ENCODE results near the gene DDX6. TPM values are rescaled to one million over a fixed set of nuclear protein-coding genes. Genes with fewer than 3 reads are reported as not detected.
"Not testable (repeated sequence)": the region's sequence is repeated elsewhere in the genome, so short reads cannot be mapped to it uniquely, and the experiment has no call there.

The DDX6 gene
- total RNA-seq, 1 donor from 2014 or later, result 332 TPM

DNA sequence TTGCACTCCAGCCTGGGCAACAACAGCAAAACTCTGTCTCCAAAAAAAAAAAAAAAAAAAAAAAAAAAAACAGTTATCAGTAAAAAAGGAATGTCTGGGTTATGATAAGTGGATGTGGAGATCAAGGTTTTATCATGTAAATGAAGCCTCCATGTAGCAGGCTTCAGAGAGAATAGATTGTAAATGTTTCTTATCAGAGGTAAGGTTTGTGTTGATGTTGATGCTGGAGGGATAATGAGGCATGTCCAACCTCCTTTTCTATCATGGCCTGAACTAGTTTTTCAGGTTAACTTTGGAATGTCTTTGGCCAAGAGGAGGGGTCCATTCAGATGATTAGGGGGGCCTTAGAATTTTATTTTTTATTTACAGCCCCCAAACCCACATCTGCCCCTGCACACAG, 76.1 kb downstream of the DDX6 start:
- H3K27me3 Mint-ChIP-seq (ENCODE audit: insufficient read depth, low read depth), result peaks cover 5% of the 10 kb centered on the region
- Histone ChIP-seq H3K36me3 (no peaks in the 10 kb centered on the region), H3K4me1 (peaks cover 19% of the 10 kb centered on the region), H2AFZ (replicated peaks) (no peak overlapping the region), H3F3A (ENCODE audit: low read depth) (peaks cover 21% of the 10 kb centered on the region), H4K20me1 (ENCODE audit: low read depth) (no peaks in the 10 kb centered on the region), H3K4me2 (no peak overlapping the region), H3K27ac (no peak overlapping the region), H3K9me3 (ENCODE audit: low read depth) (no peaks in the 10 kb centered on the region), H3K4me3 (no peak overlapping the region), H3K79me2 (ENCODE audit: low read depth) (no peaks in the 10 kb centered on the region), H3K27me3 (peaks cover 21% of the 10 kb centered on the region), H3K9ac (no peak overlapping the region)
- H3K9me3 Mint-ChIP-seq, result no peaks in the 10 kb centered on the region
- H3K27ac Mint-ChIP-seq, result peak overlapping the region; percentile 9
- no peak overlapping the region for H3K4me3 Mint-ChIP-seq
- H3K36me3 Mint-ChIP-seq, result no peaks in the 10 kb centered on the region
- no peak for TF ChIP-seq EZH2 (IDR thresholded peaks at IDR 0.05)
- TF ChIP-seq, protein P1, sequence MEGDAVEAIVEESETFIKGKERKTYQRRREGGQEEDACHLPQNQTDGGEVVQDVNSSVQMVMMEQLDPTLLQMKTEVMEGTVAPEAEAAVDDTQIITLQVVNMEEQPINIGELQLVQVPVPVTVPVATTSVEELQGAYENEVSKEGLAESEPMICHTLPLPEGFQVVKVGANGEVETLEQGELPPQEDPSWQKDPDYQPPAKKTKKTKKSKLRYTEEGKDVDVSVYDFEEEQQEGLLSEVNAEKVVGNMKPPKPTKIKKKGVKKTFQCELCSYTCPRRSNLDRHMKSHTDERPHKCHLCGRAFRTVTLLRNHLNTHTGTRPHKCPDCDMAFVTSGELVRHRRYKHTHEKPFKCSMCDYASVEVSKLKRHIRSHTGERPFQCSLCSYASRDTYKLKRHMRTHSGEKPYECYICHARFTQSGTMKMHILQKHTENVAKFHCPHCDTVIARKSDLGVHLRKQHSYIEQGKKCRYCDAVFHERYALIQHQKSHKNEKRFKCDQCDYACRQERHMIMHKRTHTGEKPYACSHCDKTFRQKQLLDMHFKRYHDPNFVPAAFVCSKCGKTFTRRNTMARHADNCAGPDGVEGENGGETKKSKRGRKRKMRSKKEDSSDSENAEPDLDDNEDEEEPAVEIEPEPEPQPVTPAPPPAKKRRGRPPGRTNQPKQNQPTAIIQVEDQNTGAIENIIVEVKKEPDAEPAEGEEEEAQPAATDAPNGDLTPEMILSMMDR (IDR thresholded peaks at IDR 0.05), result no peak
- TF ChIP-seq EZH2phosphoT487 (IDR thresholded peaks at IDR 0.05), result no peak
- DNase-seq (ENCODE audit: low spot score), result no peak
- peaks cover 29% of the 10 kb centered on the region for H3K4me1 Mint-ChIP-seq

DNA sequence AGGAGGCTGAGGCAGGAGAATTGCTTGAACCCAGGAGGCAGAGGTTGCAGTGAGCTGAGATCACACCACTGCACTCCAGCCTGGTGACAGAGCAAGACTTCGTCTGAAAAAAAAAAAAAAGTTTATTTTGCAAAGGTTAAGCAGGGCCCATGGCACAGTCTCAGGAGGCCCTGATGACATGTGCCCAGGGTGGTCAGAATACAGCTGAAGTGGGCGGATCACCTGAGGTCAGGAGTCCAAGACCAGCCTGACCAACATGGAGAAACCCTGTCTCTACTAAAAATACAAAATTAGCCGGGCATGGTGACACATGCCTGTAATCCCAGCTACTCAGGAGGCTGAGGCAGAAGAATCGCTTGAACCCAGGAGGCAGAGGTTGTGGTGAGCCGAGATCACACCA, 76.5 kb downstream of the DDX6 start:
- peaks cover 26% of the 10 kb centered on the region for H3K4me1 Mint-ChIP-seq
- H3K27ac Mint-ChIP-seq, result not testable (repeated sequence)

DNA sequence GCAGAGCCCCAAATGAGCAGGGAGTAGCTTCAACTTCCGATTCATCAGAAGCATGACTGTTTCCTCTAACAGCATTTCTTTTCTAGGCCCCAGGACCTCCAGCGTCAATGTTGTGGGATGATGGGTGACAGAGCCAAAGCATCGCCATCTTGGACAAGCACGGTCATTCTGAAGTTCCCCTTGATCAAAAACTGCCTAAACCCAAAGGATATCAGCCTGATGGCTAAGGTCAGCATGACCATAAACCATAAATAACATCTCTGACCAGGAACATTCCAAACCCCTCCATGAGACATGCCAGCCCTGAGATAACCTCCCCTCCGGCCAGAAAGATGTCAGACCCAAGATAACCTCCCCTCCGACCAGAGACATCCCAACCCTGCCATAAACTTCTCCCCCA, 82.7 kb downstream of the DDX6 start:
- H3K79me2 ChIP-seq (ENCODE audit: low read depth), result no peaks in the 10 kb centered on the region
- H4K20me1 ChIP-seq (ENCODE audit: low read depth), result no peaks in the 10 kb centered on the region
- H3K4me1 ChIP-seq, result peaks cover 15% of the 10 kb centered on the region
- no peak for DNase-seq (ENCODE audit: low spot score)
- H3K9me3 ChIP-seq (ENCODE audit: low read depth), result no peaks in the 10 kb centered on the region
- H3K27ac Mint-ChIP-seq, result no peak overlapping the region
- H3K36me3 Mint-ChIP-seq, result no peaks in the 10 kb centered on the region
- H3K27me3 ChIP-seq, result no peaks in the 10 kb centered on the region
- H3K9ac ChIP-seq, result no peak overlapping the region
- no peaks in the 10 kb centered on the region for H3K36me3 ChIP-seq
- H3K4me3 Mint-ChIP-seq, result no peak overlapping the region
- no peak for TF ChIP-seq EZH2 (IDR thresholded peaks at IDR 0.05)
- TF ChIP-seq, protein P1 (IDR thresholded peaks at IDR 0.05), result no peak
- TF ChIP-seq EZH2phosphoT487 (IDR thresholded peaks at IDR 0.05), result no peak
- H3K4me3 ChIP-seq, result no peak overlapping the region
- no peaks in the 10 kb centered on the region for H3K9me3 Mint-ChIP-seq
- H3K27me3 Mint-ChIP-seq (ENCODE audit: insufficient read depth, low read depth), result peaks cover 4% of the 10 kb centered on the region
- no peak overlapping the region for H3K4me2 ChIP-seq
- peaks cover 10% of the 10 kb centered on the region for H3F3A ChIP-seq (ENCODE audit: low read depth)
- no peak overlapping the region for H2AFZ ChIP-seq (replicated peaks)
- peaks cover 21% of the 10 kb centered on the region for H3K4me1 Mint-ChIP-seq
- H3K27ac ChIP-seq, result no peak overlapping the region

More for the DNA sequence above, 76.5 kb downstream of the DDX6 start:
- H3K4me2 ChIP-seq; H3K27me3 Mint-ChIP-seq (ENCODE audit: insufficient read depth, low read depth); H3K9me3 Mint-ChIP-seq; DNase-seq (ENCODE audit: low spot score); H2AFZ ChIP-seq (replicated peaks); H3K9ac ChIP-seq; H4K20me1 ChIP-seq (ENCODE audit: low read depth); H3K36me3 Mint-ChIP-seq; H3K79me2 ChIP-seq (ENCODE audit: low read depth); H3K9me3 ChIP-seq (ENCODE audit: low read depth); H3K27ac ChIP-seq; H3K4me3 ChIP-seq; H3K36me3 ChIP-seq; H3K4me3 Mint-ChIP-seq: not testable (repeated sequence)
- Histone ChIP-seq H3K27me3 (peaks cover 18% of the 10 kb centered on the region), H3F3A (ENCODE audit: low read depth) (peaks cover 21% of the 10 kb centered on the region), H3K4me1 (peaks cover 19% of the 10 kb centered on the region)

DNA sequence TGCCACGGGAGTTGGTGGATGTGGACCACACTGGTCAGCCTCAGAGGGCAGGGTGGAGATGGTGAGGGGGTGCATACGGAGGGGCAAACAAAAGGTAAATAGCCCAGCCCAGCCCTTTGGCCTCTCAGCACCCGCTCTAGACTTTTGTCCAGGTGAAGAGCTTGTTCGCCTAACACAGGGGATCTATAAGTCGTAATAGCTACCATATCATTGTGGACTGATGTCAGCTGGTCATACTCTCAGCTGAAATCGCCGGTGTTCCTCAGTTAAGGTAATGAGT, 84.5 kb downstream of the DDX6 start:
- TF ChIP-seq EZH2 (IDR thresholded peaks at IDR 0.05) (no peak), EZH2phosphoT487 (IDR thresholded peaks at IDR 0.05) (no peak)
- TF ChIP-seq, protein P1 (IDR thresholded peaks at IDR 0.05), result no peak
- peak overlapping the region; percentile 77 for H3K27ac Mint-ChIP-seq
- peaks cover 10% of the 10 kb centered on the region for H3F3A ChIP-seq (ENCODE audit: low read depth)
- no peaks in the 10 kb centered on the region for H3K27me3 ChIP-seq
- no peak overlapping the region for H3K27ac ChIP-seq
- H3K27me3 Mint-ChIP-seq (ENCODE audit: insufficient read depth, low read depth), result peaks cover 4% of the 10 kb centered on the region
- H3K9me3 Mint-ChIP-seq, result no peaks in the 10 kb centered on the region
- H3K4me3 ChIP-seq, result no peak overlapping the region
- no peaks in the 10 kb centered on the region for H3K36me3 Mint-ChIP-seq
- H3K4me2 ChIP-seq, result no peak overlapping the region
- no peak overlapping the region for H3K9ac ChIP-seq
- H3K9me3 ChIP-seq (ENCODE audit: low read depth), result no peaks in the 10 kb centered on the region
- peaks cover 21% of the 10 kb centered on the region for H3K4me1 Mint-ChIP-seq
- peaks cover 15% of the 10 kb centered on the region for H3K4me1 ChIP-seq
- no peaks in the 10 kb centered on the region for H3K36me3 ChIP-seq
- peak overlapping the region; percentile 79 for H2AFZ ChIP-seq (replicated peaks)
- DNase-seq (ENCODE audit: low spot score), result no peak
- no peaks in the 10 kb centered on the region for H3K79me2 ChIP-seq (ENCODE audit: low read depth)
- H3K4me3 Mint-ChIP-seq, result peak overlapping the region; percentile 0
- no peaks in the 10 kb centered on the region for H4K20me1 ChIP-seq (ENCODE audit: low read depth)

Measured in neural progenitor cell (in vitro differentiated cells).